H9 (cell line): Measurements from ENCODE around the gene SSBP3. TPM values are rescaled to one million over a fixed set of nuclear protein-coding genes. Genes with fewer than 3 reads are reported as not detected.

ENCODE experiments used
- DNase-seq: peaks from one replicate; pipeline ENCODE4 v3.0.0-alpha.2; 2017
- H2AFZ ChIP-seq: one replicate; pipeline ENCODE4 v1.6.1; 2013; ENCODE audit warnings: mild to moderate bottlenecking, low read length, control low read depth, moderate library complexity
- H2AK5ac ChIP-seq: 2 replicates; pipeline ENCODE4 v1.6.1; 2013; ENCODE audit warnings: low read length, control low read depth, mixed read lengths; ENCODE audit not compliant: insufficient read length
- H2BK120ac ChIP-seq: one replicate; pipeline ENCODE4 v1.6.1; 2013; ENCODE audit warnings: low read depth, mild to moderate bottlenecking, low read length, control low read depth, inconsistent platforms; ENCODE audit not compliant: poor library complexity, severe bottlenecking
- H2BK12ac ChIP-seq: 2 replicates; pipeline ENCODE4 v1.6.1; 2013; ENCODE audit warnings: low read length, control low read depth, mixed read lengths, low read depth; ENCODE audit not compliant: insufficient read length
- H2BK15ac ChIP-seq: 2 replicates; pipeline ENCODE4 v1.6.1; 2013; ENCODE audit warnings: low read depth, low read length, control low read depth
- H2BK20ac ChIP-seq: one replicate; pipeline ENCODE4 v1.6.1; 2013; ENCODE audit warnings: low read depth, mild to moderate bottlenecking, low read length, control low read depth, inconsistent platforms; ENCODE audit not compliant: poor library complexity, severe bottlenecking
- H2BK5ac ChIP-seq: 2 replicates; pipeline ENCODE4 v1.6.1; 2013; ENCODE audit warnings: low read length, control low read depth, mixed read lengths; ENCODE audit not compliant: insufficient read length
- H3K14ac ChIP-seq: 2 replicates; pipeline ENCODE4 v1.6.1; 2013; ENCODE audit warnings: low read length, control low read depth; ENCODE audit not compliant: insufficient read depth
- H3K18ac ChIP-seq: 2 replicates; pipeline ENCODE4 v1.6.1; 2013; ENCODE audit warnings: low read depth, mild to moderate bottlenecking, mixed read lengths, low read length, control low read depth; ENCODE audit not compliant: insufficient read length
- H3K23ac ChIP-seq: 2 replicates; pipeline ENCODE4 v1.6.1; 2013; ENCODE audit warnings: low read length, control low read depth, mixed read lengths, low read depth; ENCODE audit not compliant: insufficient read length
- H3K23me2 ChIP-seq: 2 replicates; pipeline ENCODE4 v1.6.1; 2013; ENCODE audit warnings: low read depth, mild to moderate bottlenecking, mixed read lengths, low read length, control low read depth; ENCODE audit not compliant: insufficient read length, poor library complexity, severe bottlenecking
- H3K27ac ChIP-seq: 2 replicates; pipeline ENCODE4 v1.5.1; 2013; ENCODE audit warnings: low read length, control low read depth, mixed read lengths, low read depth; ENCODE audit not compliant: insufficient read length
- H3K27me3 ChIP-seq: 2 replicates; pipeline ENCODE4 v1.6.1; 2013; ENCODE audit warnings: low read length, control low read depth, inconsistent platforms; ENCODE audit not compliant: insufficient read depth
- H3K4ac ChIP-seq: 2 replicates; pipeline ENCODE4 v1.6.1; 2013; ENCODE audit warnings: low read depth, mild to moderate bottlenecking, control low read depth, inconsistent platforms, low read length, moderate library complexity
- H3K4me1 ChIP-seq: 2 replicates; pipeline ENCODE4 v1.6.1; 2013; ENCODE audit warnings: low read length, control low read depth, inconsistent platforms; ENCODE audit not compliant: insufficient read depth
- H3K4me2 ChIP-seq: 2 replicates; pipeline ENCODE4 v1.6.1; 2013; ENCODE audit warnings: low read length, control low read depth, mixed read lengths; ENCODE audit not compliant: insufficient read length, insufficient read depth
- H3K56ac ChIP-seq: 2 replicates; pipeline ENCODE4 v1.6.1; 2013; ENCODE audit warnings: low read depth, mild to moderate bottlenecking, mixed read lengths, low read length, control low read depth; ENCODE audit not compliant: insufficient read length
- H3K79me1 ChIP-seq: 2 replicates; pipeline ENCODE4 v1.6.1; 2013; ENCODE audit warnings: low read depth, mild to moderate bottlenecking, moderate library complexity, low read length, control low read depth, inconsistent platforms; ENCODE audit not compliant: insufficient read depth, poor library complexity, severe bottlenecking
- H3K79me2 ChIP-seq: 2 replicates; pipeline ENCODE4 v1.6.1; 2013; ENCODE audit warnings: low read length, control low read depth, inconsistent platforms; ENCODE audit not compliant: insufficient read depth
- H3K9ac ChIP-seq: 2 replicates; pipeline ENCODE4 v1.6.1; 2013; ENCODE audit warnings: low read length, control low read depth, mixed read lengths; ENCODE audit not compliant: insufficient read length; ENCODE audit errors: extremely low read depth
- H3K9me3 ChIP-seq: one replicate; pipeline ENCODE4 v1.6.1; 2013; ENCODE audit warnings: low read depth, low read length, inconsistent platforms; ENCODE audit not compliant: control insufficient read depth
- H3T11ph ChIP-seq: one replicate; pipeline ENCODE4 v1.6.1; 2013; ENCODE audit warnings: mild to moderate bottlenecking, low read length, control low read depth, inconsistent platforms
- H4K20me1 ChIP-seq: one replicate; pipeline ENCODE4 v1.6.1; 2013; ENCODE audit not compliant: control insufficient read depth, insufficient read length, insufficient read depth
- H4K5ac ChIP-seq: 2 replicates; pipeline ENCODE4 v1.6.1; 2013; ENCODE audit warnings: low read depth, mild to moderate bottlenecking, mixed read lengths, low read length, control low read depth; ENCODE audit not compliant: insufficient read length
- H4K8ac ChIP-seq: replicated peaks from 2 replicates; pipeline ENCODE4 v1.6.1; 2013; ENCODE audit warnings: low read length, control low read depth, mixed read lengths, low read depth; ENCODE audit not compliant: insufficient read length
- H4K91ac ChIP-seq: 2 replicates; pipeline ENCODE4 v1.6.1; 2013; ENCODE audit warnings: low read depth, mild to moderate bottlenecking, moderate library complexity, mixed read lengths, low read length, control low read depth; ENCODE audit not compliant: insufficient read length
- H3K27ac Mint-ChIP-seq, 3 experiments: 2 replicates in 2 of 3; 3 replicates in 1 of 3; pipeline ENCODE4 v1.8.0; 2020 to 2021; ENCODE audit warnings: mixed read lengths in 3 of 3, mild to moderate bottlenecking in 1 of 3, moderate library complexity in 1 of 3
- H3K27me3 Mint-ChIP-seq: 2 replicates; pipeline ENCODE4 v1.8.0; 2021; ENCODE audit warnings: low read depth, mild to moderate bottlenecking, moderate library complexity, mixed read lengths
- H3K36me3 Mint-ChIP-seq, 3 experiments: 2 replicates in 2 of 3; 3 replicates in 1 of 3; pipeline ENCODE4 v1.8.0; 2020 to 2021; ENCODE audit warnings: low read depth in 3 of 3, mixed read lengths in 3 of 3; ENCODE audit not compliant: insufficient read depth in 1 of 3
- H3K4me1 Mint-ChIP-seq, 2 experiments: 2 replicates each; pipeline ENCODE4 v1.8.0; 2020; ENCODE audit warnings: mixed read lengths in 2 of 2
- H3K4me3 Mint-ChIP-seq, 2 experiments: 2 replicates in 1 of 2; 3 replicates in 1 of 2; pipeline ENCODE4 v1.8.0; 2020 to 2021; ENCODE audit warnings: mild to moderate bottlenecking in 2 of 2, mixed read lengths in 2 of 2, moderate library complexity in 1 of 2
- H3K9me3 Mint-ChIP-seq, 2 experiments: 2 replicates in 1 of 2; 3 replicates in 1 of 2; pipeline ENCODE4 v1.8.0; 2020; ENCODE audit warnings: mild to moderate bottlenecking in 2 of 2, mixed read lengths in 2 of 2, moderate library complexity in 1 of 2
- CTCF ChIP-seq: fragments of 200-600 bp; sonication (generic); conservative IDR thresholded peaks from 3 replicates; pipeline ENCODE4 v1.8.0; 2021; ENCODE audit warnings: antibody characterized with exemption, mild to moderate bottlenecking
- WGBS: extraction: QIAGEN DNeasy Blood & Tissue Kit; methylation state at CpG from one replicate; pipeline ENCODE4 v1.1.7; 2013; ENCODE audit warnings: missing lambda C conversion rate, low lambda C conversion rate, mixed read lengths; ENCODE audit not compliant: insufficient read length; ENCODE audit errors: extremely low coverage; 5-methylcytosine and 5-hydroxymethylcytosine counted together
- total RNA-seq: library from RNA; stranded (reverse); gene quantifications from 2 replicates; pipeline ENCODE4 v1.2.1, GENCODE V29; 2021

SSBP3 gene
- total RNA-seq, 1 experiment from 2014 or later, result 126 TPM

GRCh38 chr1:54270543-54270942 is 135.7 kb downstream of the SSBP3 start:
- Histone ChIP-seq H3K9me3 (no peaks in the 10 kb centered on the region), H3K79me1 (peaks cover 2% of the 10 kb centered on the region), H2BK5ac (no peak overlapping the region), H3K4ac (no peak overlapping the region), H2BK15ac (no peak overlapping the region), H2BK12ac (no peak overlapping the region), H3K18ac (no peak overlapping the region), H4K20me1 (no peaks in the 10 kb centered on the region), H3K27ac (no peak overlapping the region), H3K23me2 (no peaks in the 10 kb centered on the region), H3T11ph (no peak overlapping the region), H3K23ac (no peak overlapping the region), H3K4me2 (no peak overlapping the region), H4K8ac (no peak overlapping the region), H2AFZ (no peak overlapping the region), H3K79me2 (no peaks in the 10 kb centered on the region), H2AK5ac (no peak overlapping the region), H3K27me3 (no peaks in the 10 kb centered on the region), H3K9ac (no peak overlapping the region), H3K14ac (no peak overlapping the region), H2BK20ac (no peak overlapping the region), H4K91ac (no peak overlapping the region), H2BK120ac (no peak overlapping the region), H4K5ac (no peak overlapping the region), H3K4me1 (peaks cover 3% of the 10 kb centered on the region; the same call in 1 of the 2 replicates), H3K56ac (no peak overlapping the region)
- H3K4me1 Mint-ChIP-seq, result peaks cover 30 to 35% of the 10 kb centered on the region in 2 experiments
- no peak for DNase-seq
- peaks cover 3 to 7% (median 6%) of the 10 kb centered on the region in 3 experiments; a peak in 4 of 7 replicates for H3K36me3 Mint-ChIP-seq
- no peak overlapping the region for H3K4me3 Mint-ChIP-seq
- H3K9me3 Mint-ChIP-seq, result no peaks in the 10 kb centered on the region; a peak in 1 of 5 replicates
- TF ChIP-seq CTCF, result no peak
- no peaks in the 10 kb centered on the region; the same call in 1 of the 2 replicates for H3K27me3 Mint-ChIP-seq
- peak overlapping the region in 1 of 3 experiments; percentile 20; a peak in 2 of 7 replicates for H3K27ac Mint-ChIP-seq
- WGBS, result no CpG with 5 or more reads among the region's 7 CpGs
